IPS-NIHi11 (cell line): Measurements from ENCODE around the gene AGTR1.

Source experiments
- DNase-seq: peaks from one replicate; pipeline ENCODE4 v3.0.0; 2012; ENCODE audit warnings: mixed read lengths, low spot score

AGTR1 gene

GRCh38 chr3:148697306-148698189 is at the start of gene AGTR1:
Gene AGTR1 (plus strand): TSS chr3:148697903. CDS start chr3:148741036, 43,133 bp downstream.
- DNase-seq, result peak; percentile 71

GRCh38 chr3:148648685-148649352 is 48.9 kb upstream of the AGTR1 start:
- no peak for DNase-seq

GRCh38 chr3:148651549-148651948 is 46.2 kb upstream of the AGTR1 start:
- DNase-seq, result no peak

- DNase-seq, result no peak
Observed at GRCh38 chr3:148654433-148654832, 43.3 kb upstream of the AGTR1 start.

GRCh38 chr3:148657470-148657869 is 40.2 kb upstream of the AGTR1 start:
- no peak for DNase-seq

GRCh38 chr3:148659512-148659911 is 38.2 kb upstream of the AGTR1 start:
- no peak for DNase-seq

GRCh38 chr3:148680289-148680688 is 17.4 kb upstream of the AGTR1 start:
- DNase-seq, result no peak

- no peak for DNase-seq
Observed at GRCh38 chr3:148681080-148681479, 16.6 kb upstream of the AGTR1 start.

- no peak for DNase-seq
Observed at GRCh38 chr3:148682997-148683396, 14.7 kb upstream of the AGTR1 start.

GRCh38 chr3:148694116-148694515 is 3.6 kb upstream of the AGTR1 start:
- DNase-seq, result no peak

GRCh38 chr3:148698190-148698810 is 597 bp downstream of the AGTR1 start:
- DNase-seq, result no peak

- no peak for DNase-seq
Observed at GRCh38 chr3:148705314-148705713, 7.6 kb downstream of the AGTR1 start.

GRCh38 chr3:148707601-148708380 is 10.1 kb downstream of the AGTR1 start:
- DNase-seq, result no peak

GRCh38 chr3:148708409-148708808 is 10.7 kb downstream of the AGTR1 start:
- no peak for DNase-seq

- no peak for DNase-seq
Observed at GRCh38 chr3:148709560-148710253, 12.0 kb downstream of the AGTR1 start.

GRCh38 chr3:148710665-148711064 is 13.0 kb downstream of the AGTR1 start:
- DNase-seq, result no peak

- no peak for DNase-seq
Observed at GRCh38 chr3:148711981-148712666, 14.4 kb downstream of the AGTR1 start.

- DNase-seq, result no peak
Observed at GRCh38 chr3:148714521-148714920, 16.8 kb downstream of the AGTR1 start.

GRCh38 chr3:148716657-148717056 is 19.0 kb downstream of the AGTR1 start:
- no peak for DNase-seq

GRCh38 chr3:148717885-148718561 is 20.3 kb downstream of the AGTR1 start:
- DNase-seq, result no peak
